Measurements from ENCODE around the gene RAPGEF5.

DNA sequence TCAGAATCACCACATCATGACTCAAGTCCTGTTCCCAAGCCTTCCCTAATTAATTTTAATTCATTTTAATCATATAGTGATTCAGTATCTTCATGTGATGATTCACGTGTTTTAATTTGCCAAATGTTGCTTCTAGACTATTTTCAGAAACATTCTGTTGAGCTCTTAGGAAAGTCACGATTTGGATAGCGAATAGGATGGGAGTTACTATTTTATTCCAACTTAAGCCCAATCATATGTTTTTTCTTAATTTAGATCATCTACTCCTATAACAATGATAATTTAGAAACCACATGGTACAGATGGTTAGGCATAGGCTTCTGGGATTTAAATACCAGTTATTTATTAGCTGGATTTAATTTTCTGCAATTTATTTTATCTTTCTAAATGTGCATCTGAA is 49.1 kb downstream of the RAPGEF5 start:
- TF ChIP-seq, protein P1, sequence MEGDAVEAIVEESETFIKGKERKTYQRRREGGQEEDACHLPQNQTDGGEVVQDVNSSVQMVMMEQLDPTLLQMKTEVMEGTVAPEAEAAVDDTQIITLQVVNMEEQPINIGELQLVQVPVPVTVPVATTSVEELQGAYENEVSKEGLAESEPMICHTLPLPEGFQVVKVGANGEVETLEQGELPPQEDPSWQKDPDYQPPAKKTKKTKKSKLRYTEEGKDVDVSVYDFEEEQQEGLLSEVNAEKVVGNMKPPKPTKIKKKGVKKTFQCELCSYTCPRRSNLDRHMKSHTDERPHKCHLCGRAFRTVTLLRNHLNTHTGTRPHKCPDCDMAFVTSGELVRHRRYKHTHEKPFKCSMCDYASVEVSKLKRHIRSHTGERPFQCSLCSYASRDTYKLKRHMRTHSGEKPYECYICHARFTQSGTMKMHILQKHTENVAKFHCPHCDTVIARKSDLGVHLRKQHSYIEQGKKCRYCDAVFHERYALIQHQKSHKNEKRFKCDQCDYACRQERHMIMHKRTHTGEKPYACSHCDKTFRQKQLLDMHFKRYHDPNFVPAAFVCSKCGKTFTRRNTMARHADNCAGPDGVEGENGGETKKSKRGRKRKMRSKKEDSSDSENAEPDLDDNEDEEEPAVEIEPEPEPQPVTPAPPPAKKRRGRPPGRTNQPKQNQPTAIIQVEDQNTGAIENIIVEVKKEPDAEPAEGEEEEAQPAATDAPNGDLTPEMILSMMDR (conservative IDR thresholded peaks at IDR 0.05): no peak
- no peak for TF ChIP-seq ZFX (IDR thresholded peaks at IDR 0.05)

Data from C4-2B (cell line).